ENCODE data around the gene C1orf105. TPM values are rescaled to one million over a fixed set of nuclear protein-coding genes. Genes with fewer than 3 reads are reported as not detected.
"Not testable (repeated sequence)": the region's sequence is repeated elsewhere in the genome, so short reads cannot be mapped to it uniquely, and the experiment has no call there.

The C1orf105 gene, protein sequence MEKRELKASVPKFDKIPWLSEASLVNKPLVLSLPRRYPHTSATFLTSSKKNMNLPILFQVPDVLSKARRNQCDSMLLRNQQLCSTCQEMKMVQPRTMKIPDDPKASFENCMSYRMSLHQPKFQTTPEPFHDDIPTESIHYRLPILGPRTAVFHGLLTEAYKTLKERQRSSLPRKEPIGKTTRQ
- polyA plus RNA-seq (not detected in 3 replicates), polyA minus RNA-seq (not detected in 3 replicates)
- polyA plus RNA-seq (2011; ENCODE audit: low read depth): not detected
- not detected in 2 replicates for polyA plus RNA-seq (2011; cell fraction: cytosol; rRNA removed)
- not detected in 2 replicates for polyA plus RNA-seq (2011; cell fraction: nucleus; rRNA removed)
- not detected in 2 replicates for polyA plus RNA-seq (2012; ENCODE audit: low replicate concordance)
- not detected for polyA minus RNA-seq (2011; cell fraction: cytosol; rRNA and poly(A)+ RNA removed)
- polyA minus RNA-seq (2011; cell fraction: nucleus; rRNA and poly(A)+ RNA removed): not detected in 2 replicates

- DNase-seq (ENCODE audit: low read depth, low spot score) (no peak), FAIRE-seq (no peak)
- H3K36me3 ChIP-seq (ENCODE audit: control insufficient read depth in 2 of 2, extremely low read depth in 1 of 2, insufficient read depth in 2 of 2, low read length in 2 of 2): no peaks in the 10 kb centered on the region
- no peaks in the 10 kb centered on the region for H3K9me1 ChIP-seq (ENCODE audit: control insufficient read depth, extremely low read depth, insufficient read depth, low read length)
- H3K27ac ChIP-seq (ENCODE audit: control insufficient read depth, insufficient read depth, low read length): no peak within 1 kb of the TSS
- no peaks in the 10 kb centered on the region for H4K20me1 ChIP-seq (ENCODE audit: control insufficient read depth, extremely low read depth, insufficient read depth, low read length)
- peaks cover 37% of the 10 kb centered on the region for H3K4me1 ChIP-seq (ENCODE audit: control insufficient read depth, extremely low read depth, insufficient read depth, low read length)
- dilution Hi-C loops (cut with MboI; ENCODE audit: extremely low pct_ligation_motif_present, low sequenced_read_pairs): no loop called here
- H3K9me3 ChIP-seq (ENCODE audit: control insufficient read depth, low read depth, low read length): no peaks in the 10 kb centered on the region
- H3K4me3 ChIP-seq (ENCODE audit: control insufficient read depth in 2 of 3, extremely low read depth in 1 of 3, insufficient read depth in 2 of 3, low read depth in 1 of 3, low read length in 3 of 3): no peak within 1 kb of the TSS
- H3K9ac ChIP-seq (ENCODE audit: control insufficient read depth, extremely low read depth, insufficient read depth, low read length): no peak within 1 kb of the TSS
- no peaks in the 10 kb centered on the region for H3K27me3 ChIP-seq (ENCODE audit: control insufficient read depth, extremely low read depth, insufficient read depth, low read length)
- H2AFZ ChIP-seq (ENCODE audit: control insufficient read depth, low read length): no peak within 1 kb of the TSS
- TF ChIP-seq EZH2 (IDR thresholded peaks at IDR 0.05; ENCODE audit: low read length): no peak
- no peak for TF ChIP-seq CTCF (optimal IDR thresholded peaks at IDR 0.05 in 1 of 3, IDR thresholded peaks at IDR 0.05 in 1 of 3, conservative IDR thresholded peaks at IDR 0.05 in 1 of 3; ENCODE audit: extremely low read depth in 1 of 3, insufficient read depth in 2 of 3, low read length in 3 of 3)
- no peak within 1 kb of the TSS for H3K4me2 ChIP-seq (ENCODE audit: control insufficient read depth, extremely low read depth, insufficient read depth, low read depth, low read length)
- no peaks in the 10 kb centered on the region for H3K79me2 ChIP-seq (ENCODE audit: control insufficient read depth, insufficient read depth, low read length)
Measured at GRCh38 chr1:172420385-172420784, at the start of gene C1orf105. Gene C1orf105, plus strand, starts transcription at chr1:172420685. Its CDS starts 201 bp downstream, at chr1:172420886.

GRCh38 chr1:172371646-172372045 lies 48.8 kb upstream of the C1orf105 start:
- H3K4me2 ChIP-seq (ENCODE audit: control insufficient read depth, extremely low read depth, insufficient read depth, low read depth, low read length); H3K4me3 ChIP-seq (ENCODE audit: control insufficient read depth in 2 of 3, extremely low read depth in 1 of 3, insufficient read depth in 2 of 3, low read depth in 1 of 3, low read length in 3 of 3); FAIRE-seq; H3K79me2 ChIP-seq (ENCODE audit: control insufficient read depth, insufficient read depth, low read length); H3K9me3 ChIP-seq (ENCODE audit: control insufficient read depth, low read depth, low read length); H3K27me3 ChIP-seq (ENCODE audit: control insufficient read depth, extremely low read depth, insufficient read depth, low read length); H3K9ac ChIP-seq (ENCODE audit: control insufficient read depth, extremely low read depth, insufficient read depth, low read length); H4K20me1 ChIP-seq (ENCODE audit: control insufficient read depth, extremely low read depth, insufficient read depth, low read length); H2AFZ ChIP-seq (ENCODE audit: control insufficient read depth, low read length); H3K4me1 ChIP-seq (ENCODE audit: control insufficient read depth, extremely low read depth, insufficient read depth, low read length); DNase-seq (ENCODE audit: low read depth, low spot score); dilution Hi-C loops (cut with MboI; ENCODE audit: extremely low pct_ligation_motif_present, low sequenced_read_pairs); H3K27ac ChIP-seq (ENCODE audit: control insufficient read depth, insufficient read depth, low read length); H3K9me1 ChIP-seq (ENCODE audit: control insufficient read depth, extremely low read depth, insufficient read depth, low read length); H3K36me3 ChIP-seq (ENCODE audit: control insufficient read depth in 2 of 2, extremely low read depth in 1 of 2, insufficient read depth in 2 of 2, low read length in 2 of 2): not testable (repeated sequence)

All from keratinocyte (primary cell).